D721Med (cell line): ENCODE data around the gene IQCK.

Experiments
- DNase-seq: peaks from one replicate; pipeline ENCODE4 v3.0.0; 2011; ENCODE audit warnings: low spot score; ENCODE audit not compliant: insufficient read length
- FAIRE-seq: peaks from 2 replicates; lab custom pipeline; 2011; peaks lifted over from hg19 to GRCh38; lab: Jason Lieb, UNC
- TF ChIP-seq, protein P1 (sequence below): IDR thresholded peaks from 2 replicates; pipeline ENCODE4 v1.5.1; 2012; ENCODE audit warnings: mild to moderate bottlenecking, control low read depth; ENCODE audit not compliant: insufficient read depth; ENCODE audit errors: missing control alignments

Gene IQCK

DNA sequence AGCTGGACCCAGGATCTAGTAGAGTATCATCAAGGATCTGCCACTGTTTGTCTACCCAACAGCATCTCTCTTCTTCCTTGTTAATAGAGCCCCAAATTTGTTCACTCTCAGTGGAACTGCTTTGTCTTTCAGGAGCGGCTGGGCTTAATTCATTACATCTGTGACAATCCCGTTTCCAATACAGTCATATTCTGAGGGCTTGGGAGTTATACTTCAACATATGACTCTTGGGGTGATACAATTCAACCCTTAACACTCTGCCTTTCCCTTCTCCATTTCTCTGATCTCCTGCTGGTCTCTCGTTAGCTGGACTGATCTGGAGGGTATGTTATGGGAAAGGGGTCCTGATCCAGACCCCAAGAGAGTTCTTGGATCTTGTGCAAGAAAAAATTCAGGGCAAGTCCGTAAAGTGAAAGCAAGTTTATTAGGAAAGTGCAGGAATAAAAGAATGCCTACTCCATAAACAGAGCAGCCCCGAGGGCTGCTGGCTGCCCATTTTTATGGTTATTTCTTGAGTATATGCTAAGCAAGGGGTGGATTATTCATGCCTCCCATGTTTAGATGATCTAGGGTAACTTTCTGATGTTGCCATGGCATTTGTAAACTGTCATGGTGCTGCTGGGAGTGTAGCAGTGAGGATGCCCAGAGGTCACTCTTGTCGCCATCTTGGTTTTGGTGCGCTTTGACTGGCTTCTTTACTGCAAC, 42.4 kb downstream of the IQCK start:
- TF ChIP-seq, protein P1, sequence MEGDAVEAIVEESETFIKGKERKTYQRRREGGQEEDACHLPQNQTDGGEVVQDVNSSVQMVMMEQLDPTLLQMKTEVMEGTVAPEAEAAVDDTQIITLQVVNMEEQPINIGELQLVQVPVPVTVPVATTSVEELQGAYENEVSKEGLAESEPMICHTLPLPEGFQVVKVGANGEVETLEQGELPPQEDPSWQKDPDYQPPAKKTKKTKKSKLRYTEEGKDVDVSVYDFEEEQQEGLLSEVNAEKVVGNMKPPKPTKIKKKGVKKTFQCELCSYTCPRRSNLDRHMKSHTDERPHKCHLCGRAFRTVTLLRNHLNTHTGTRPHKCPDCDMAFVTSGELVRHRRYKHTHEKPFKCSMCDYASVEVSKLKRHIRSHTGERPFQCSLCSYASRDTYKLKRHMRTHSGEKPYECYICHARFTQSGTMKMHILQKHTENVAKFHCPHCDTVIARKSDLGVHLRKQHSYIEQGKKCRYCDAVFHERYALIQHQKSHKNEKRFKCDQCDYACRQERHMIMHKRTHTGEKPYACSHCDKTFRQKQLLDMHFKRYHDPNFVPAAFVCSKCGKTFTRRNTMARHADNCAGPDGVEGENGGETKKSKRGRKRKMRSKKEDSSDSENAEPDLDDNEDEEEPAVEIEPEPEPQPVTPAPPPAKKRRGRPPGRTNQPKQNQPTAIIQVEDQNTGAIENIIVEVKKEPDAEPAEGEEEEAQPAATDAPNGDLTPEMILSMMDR: no peak
- no peak for FAIRE-seq
- no peak for DNase-seq

DNA sequence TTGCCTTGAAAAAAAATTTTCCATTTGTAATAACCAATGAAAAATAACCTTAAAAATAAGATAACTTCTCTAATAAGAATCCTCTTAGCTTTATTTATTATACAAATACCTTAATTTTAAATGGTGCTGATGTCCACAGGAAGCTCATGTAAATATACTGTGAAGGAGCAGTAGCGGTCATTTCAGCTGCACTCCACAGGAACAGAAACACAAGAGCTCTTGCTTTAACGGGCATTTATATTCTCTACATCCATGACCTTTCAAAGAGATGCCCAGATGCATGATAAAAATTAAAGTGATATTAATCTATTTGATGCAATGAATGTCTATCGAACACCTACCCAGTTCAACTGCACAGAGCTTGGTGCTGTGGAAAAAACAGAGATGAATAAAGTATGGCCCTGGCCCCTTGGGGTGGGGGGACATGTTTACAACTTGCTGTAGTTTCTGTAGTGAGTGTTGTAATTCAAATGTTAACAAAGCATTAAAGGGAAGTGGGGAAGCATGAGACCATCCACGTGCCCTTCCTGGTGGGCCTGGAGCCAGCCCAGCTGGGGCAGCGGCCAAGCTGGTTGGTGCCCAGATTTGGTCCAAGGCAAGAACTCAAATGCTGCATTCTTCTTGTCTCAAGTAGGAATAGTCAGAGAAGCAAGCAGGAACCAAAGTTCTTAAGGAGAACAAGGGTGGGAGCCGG, 47.9 kb downstream of the IQCK start:
- FAIRE-seq: no peak

DNA sequence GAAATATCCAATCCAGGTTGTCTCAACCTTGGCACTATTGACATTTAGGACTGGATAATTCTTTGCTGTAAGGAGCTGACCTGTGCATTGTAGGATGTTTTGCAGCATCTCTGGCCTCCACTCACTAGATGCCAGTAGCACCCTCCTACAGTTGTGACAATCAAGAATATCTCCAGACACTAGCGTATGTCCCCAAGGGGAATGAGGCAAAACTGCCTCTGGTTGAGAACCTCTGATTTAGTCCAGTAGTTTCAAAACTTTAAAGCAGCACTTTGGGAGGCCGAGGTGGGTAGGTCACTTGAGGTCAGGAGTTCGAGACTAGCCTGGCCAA, 48.4 kb downstream of the IQCK start:
- no peak for FAIRE-seq
- TF ChIP-seq, protein P1: no peak
- DNase-seq: no peak

More for the DNA sequence above, 47.9 kb downstream of the IQCK start:
- TF ChIP-seq, protein P1: no peak
- DNase-seq: no peak

DNA sequence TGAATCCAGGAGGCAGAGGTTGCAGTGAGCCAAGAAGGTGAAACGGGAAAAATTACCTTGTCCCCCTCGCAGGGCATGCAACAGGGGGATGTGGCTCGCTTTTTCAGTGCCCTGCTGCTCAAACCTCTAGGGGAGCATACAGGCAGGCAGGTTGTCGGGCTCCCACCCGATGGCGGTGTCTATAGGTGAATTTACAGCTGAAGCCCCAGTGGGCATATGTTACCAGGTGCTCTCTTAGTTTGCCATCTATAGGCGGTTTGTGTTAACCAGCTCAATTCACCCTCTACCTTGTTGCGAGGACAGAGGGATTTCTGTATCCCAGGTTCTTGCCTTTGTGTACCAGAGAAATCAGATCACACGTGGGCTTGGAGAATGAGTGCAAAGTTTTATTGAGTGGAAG, 48.9 kb downstream of the IQCK start:
- no peak for DNase-seq
- TF ChIP-seq, protein P1: no peak
- FAIRE-seq: no peak

DNA sequence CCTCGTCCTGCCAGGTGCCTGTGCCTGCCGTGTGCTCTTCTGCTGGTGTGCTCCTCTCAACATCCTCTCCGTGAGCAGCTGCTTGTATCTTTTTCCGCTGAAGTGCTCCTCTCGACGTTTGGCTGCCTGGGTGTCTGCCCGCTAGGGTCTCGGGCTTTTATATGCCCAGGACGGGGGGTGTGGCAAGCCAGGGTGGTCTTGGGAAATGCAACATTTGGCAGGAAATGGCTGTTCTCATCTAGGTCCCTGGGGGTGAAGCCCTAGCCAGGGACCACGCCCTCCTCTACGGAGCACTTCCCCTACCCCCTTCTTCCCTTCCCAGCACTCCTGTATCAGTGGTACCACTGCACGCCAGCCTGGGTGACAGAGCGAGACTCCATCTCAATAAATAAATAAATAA, 49.4 kb downstream of the IQCK start:
- FAIRE-seq (no peak), DNase-seq (no peak)
- TF ChIP-seq, protein P1: no peak

DNA sequence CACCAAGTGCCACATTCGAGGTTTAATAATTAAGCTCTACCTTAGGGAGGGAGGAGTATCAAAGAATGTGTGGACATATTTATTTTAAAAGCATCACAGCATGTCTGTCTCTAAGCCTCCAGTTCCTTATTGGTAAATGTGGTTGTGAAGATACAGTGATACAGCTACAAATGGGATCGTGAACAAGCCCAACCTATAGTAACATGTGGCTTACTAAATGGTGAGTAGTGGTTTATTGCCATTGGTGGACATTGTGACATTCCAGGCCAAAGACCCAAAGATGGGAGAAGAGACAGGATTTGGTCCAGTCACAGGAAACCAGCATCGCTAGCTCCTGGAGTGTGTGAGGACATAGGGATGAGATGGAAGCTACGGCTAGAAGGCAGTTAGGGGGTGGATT, 51.2 kb downstream of the IQCK start:
- no peak for DNase-seq
- FAIRE-seq: no peak
- TF ChIP-seq, protein P1: no peak

DNA sequence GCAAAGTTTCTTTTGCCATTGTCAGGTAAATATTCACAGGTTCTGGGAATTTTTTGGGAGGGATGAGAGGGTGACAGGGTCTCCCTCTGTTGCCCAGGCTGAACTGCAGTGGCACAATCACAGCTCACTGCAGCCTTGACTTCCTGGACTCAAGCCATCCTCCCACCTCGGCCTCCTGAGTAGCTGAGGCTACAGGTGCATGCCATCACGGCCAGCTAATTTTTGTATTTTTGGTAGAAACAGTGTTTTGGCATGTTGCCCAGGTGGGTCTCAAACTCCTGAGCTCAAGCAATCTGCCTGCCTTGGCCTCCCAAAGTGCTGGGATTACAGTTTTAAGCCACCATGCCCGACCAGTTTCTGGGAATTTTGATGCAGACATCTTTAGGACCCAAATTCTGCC, 53.0 kb downstream of the IQCK start:
- no peak for DNase-seq
- TF ChIP-seq, protein P1: no peak
- no peak for FAIRE-seq
